Glutamatergic neuron (in vitro differentiated cells): ENCODE data around the gene SRXN1. TPM values are rescaled to one million over a fixed set of nuclear protein-coding genes. Genes with fewer than 3 reads are reported as not detected.

Experiments
- DNase-seq: peaks from one replicate; pipeline ENCODE4 v3.0.0; 2022
- H3K27ac Mint-ChIP-seq: one replicate; pipeline ENCODE4 v1.8.0; 2020; ENCODE audit warnings: mild to moderate bottlenecking, mixed read lengths, inconsistent platforms; ENCODE audit not compliant: unreplicated experiment
- H3K27me3 Mint-ChIP-seq: one replicate; pipeline ENCODE4 v1.8.0; 2020; ENCODE audit warnings: mild to moderate bottlenecking, moderate library complexity, mixed read lengths, inconsistent platforms; ENCODE audit not compliant: unreplicated experiment
- H3K36me3 Mint-ChIP-seq: one replicate; pipeline ENCODE4 v1.8.0; 2020; ENCODE audit warnings: mild to moderate bottlenecking, mixed read lengths, inconsistent platforms; ENCODE audit not compliant: unreplicated experiment
- H3K4me1 Mint-ChIP-seq: one replicate; pipeline ENCODE4 v1.8.0; 2020; ENCODE audit warnings: mild to moderate bottlenecking, low read depth, mixed read lengths, inconsistent platforms; ENCODE audit not compliant: unreplicated experiment
- H3K4me3 Mint-ChIP-seq: one replicate; pipeline ENCODE4 v1.8.0; 2020; ENCODE audit warnings: mild to moderate bottlenecking, mixed read lengths, inconsistent platforms; ENCODE audit not compliant: unreplicated experiment
- H3K9me3 Mint-ChIP-seq: one replicate; pipeline ENCODE4 v1.8.0; 2020; ENCODE audit warnings: mild to moderate bottlenecking, moderate library complexity, mixed read lengths, inconsistent platforms; ENCODE audit not compliant: unreplicated experiment
- total RNA-seq: library from RNA; stranded (reverse); fragmentation: NEBNext Ultra II Directional; extraction: Animal tissue kit (Norgen Biotek cat#: 25700); gene quantifications from one replicate; pipeline ENCODE4 v1.2.1, GENCODE V29; 2021; ENCODE audit not compliant: unreplicated experiment
- TF ChIP-seq, protein P1 (sequence below): fragments of 200-600 bp; sonication (generic); IDR thresholded peaks from one replicate; pipeline ENCODE4 v1.5.0; 2021; ENCODE audit not compliant: partially characterized antibody, unreplicated experiment

SRXN1 gene
- total RNA-seq, 1 donor from 2014 or later, result 6.3 TPM

DNA sequence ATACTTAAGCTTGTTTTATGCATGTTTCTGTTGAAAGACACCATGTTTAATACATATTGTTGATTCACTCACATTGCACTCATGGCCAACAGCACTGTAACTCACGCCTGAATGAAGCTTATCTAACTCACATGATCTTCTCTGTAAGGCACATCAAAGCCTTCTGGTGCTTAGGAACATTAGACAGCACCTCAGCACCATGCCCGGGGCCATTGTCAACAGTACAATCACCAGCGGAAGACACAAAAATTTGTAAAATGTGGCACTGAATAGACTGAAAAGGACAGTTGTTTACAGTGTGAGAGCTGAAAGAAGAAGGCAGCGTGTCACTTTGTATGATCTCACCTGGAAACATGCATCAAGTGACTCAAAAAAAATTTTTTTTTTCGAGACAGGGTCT, 34.0 kb downstream of the SRXN1 start:
- Mint-ChIP-seq H3K27ac (no peak overlapping the region), H3K9me3 (peaks cover 3% of the 10 kb centered on the region), H3K27me3 (peaks cover 2% of the 10 kb centered on the region), H3K4me1 (no peaks in the 10 kb centered on the region), H3K36me3 (peaks cover 17% of the 10 kb centered on the region), H3K4me3 (no peak overlapping the region)
- TF ChIP-seq, protein P1, sequence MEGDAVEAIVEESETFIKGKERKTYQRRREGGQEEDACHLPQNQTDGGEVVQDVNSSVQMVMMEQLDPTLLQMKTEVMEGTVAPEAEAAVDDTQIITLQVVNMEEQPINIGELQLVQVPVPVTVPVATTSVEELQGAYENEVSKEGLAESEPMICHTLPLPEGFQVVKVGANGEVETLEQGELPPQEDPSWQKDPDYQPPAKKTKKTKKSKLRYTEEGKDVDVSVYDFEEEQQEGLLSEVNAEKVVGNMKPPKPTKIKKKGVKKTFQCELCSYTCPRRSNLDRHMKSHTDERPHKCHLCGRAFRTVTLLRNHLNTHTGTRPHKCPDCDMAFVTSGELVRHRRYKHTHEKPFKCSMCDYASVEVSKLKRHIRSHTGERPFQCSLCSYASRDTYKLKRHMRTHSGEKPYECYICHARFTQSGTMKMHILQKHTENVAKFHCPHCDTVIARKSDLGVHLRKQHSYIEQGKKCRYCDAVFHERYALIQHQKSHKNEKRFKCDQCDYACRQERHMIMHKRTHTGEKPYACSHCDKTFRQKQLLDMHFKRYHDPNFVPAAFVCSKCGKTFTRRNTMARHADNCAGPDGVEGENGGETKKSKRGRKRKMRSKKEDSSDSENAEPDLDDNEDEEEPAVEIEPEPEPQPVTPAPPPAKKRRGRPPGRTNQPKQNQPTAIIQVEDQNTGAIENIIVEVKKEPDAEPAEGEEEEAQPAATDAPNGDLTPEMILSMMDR, result no peak
- DNase-seq, result no peak

DNA sequence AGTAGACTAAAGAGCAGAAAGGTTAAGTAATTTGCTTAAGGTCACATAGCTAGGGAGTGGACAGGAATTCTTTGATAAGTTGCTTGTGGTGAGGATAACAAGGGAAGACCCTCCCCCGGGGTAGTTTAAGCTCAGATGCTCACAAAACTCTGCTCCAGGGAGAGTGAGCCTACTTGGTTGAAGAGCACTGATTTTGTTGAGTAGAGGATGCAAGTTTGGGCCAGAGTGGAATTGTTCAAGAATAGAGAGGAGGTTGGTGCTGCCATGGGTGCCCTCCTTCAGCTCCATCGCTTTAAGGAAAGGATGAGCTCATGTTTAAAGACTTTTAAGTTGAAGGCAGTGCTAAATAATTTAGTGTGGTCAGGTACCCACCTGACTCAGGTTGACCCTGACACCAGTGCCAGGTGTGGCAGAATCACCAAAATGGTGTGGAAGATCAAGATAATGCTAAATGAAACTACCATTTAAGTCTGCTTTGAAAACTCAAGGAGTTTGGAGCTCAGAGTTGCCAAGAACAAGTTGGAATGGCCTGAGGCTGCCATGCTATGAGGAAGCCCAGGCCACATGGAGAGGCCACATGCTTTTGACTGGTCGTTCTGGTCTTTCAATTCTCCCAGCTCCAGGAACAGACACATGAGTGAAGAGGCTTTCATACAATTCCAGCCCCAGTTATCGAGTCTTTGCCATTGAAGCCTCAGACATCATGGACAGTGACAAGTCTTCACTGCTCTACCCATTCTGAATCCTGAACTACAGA, 34.9 kb downstream of the SRXN1 start:
- H3K36me3 Mint-ChIP-seq, result peaks cover 17% of the 10 kb centered on the region
- H3K4me1 Mint-ChIP-seq, result no peaks in the 10 kb centered on the region
- TF ChIP-seq, protein P1, result no peak
- no peak for DNase-seq
- H3K4me3 Mint-ChIP-seq, result peak overlapping the region; percentile 10
- no peak overlapping the region for H3K27ac Mint-ChIP-seq
- H3K27me3 Mint-ChIP-seq, result peaks cover 3% of the 10 kb centered on the region
- peaks cover 3% of the 10 kb centered on the region for H3K9me3 Mint-ChIP-seq

DNA sequence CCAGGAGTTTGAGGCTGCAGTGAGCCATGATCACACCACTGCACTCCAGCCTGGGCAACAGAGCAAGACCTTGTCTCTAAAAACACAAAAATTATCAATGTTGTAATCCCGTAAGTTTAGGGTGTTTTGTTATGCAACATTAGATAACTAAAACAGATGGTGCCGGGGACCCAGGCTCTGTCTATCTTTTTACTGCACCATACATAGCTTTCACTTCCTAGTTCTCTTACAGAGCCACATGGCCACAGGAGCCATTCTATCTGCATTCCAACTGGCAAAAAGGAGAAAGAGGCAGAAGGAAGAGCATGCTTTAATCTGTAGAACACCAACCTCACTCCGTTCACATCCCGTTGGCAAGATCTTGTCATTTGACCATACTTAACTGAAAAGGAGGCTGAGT, 37.5 kb downstream of the SRXN1 start:
- DNase-seq, result no peak
- TF ChIP-seq, protein P1, result no peak
- Mint-ChIP-seq H3K4me3 (no peak overlapping the region), H3K27me3 (peaks cover 11% of the 10 kb centered on the region), H3K36me3 (peaks cover 17% of the 10 kb centered on the region), H3K27ac (no peak overlapping the region), H3K4me1 (peaks cover 14% of the 10 kb centered on the region), H3K9me3 (peaks cover 3% of the 10 kb centered on the region)

DNA sequence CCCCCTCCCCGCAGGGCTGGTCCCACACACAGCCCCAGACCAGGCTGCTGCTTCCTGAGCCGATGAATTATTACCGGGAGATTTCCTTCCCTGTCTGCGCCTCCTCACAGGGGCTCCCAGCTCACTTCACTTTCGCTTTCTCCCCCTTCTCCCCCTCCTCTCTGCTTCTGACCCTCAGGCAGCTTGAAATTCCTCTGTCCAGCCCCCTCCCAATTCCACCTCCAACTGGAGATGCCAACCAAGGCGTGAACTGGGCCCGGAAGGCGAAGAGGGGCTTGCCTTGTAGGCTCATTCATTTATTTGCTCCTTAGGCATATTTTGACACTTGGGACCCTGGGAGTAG, 41.2 kb downstream of the SRXN1 start:
- DNase-seq, result no peak
- H3K9me3 Mint-ChIP-seq, result peaks cover 4% of the 10 kb centered on the region
- TF ChIP-seq, protein P1, result no peak
- peaks cover 15% of the 10 kb centered on the region for H3K27me3 Mint-ChIP-seq
- H3K4me1 Mint-ChIP-seq, result peaks cover 31% of the 10 kb centered on the region
- no peak overlapping the region for H3K27ac Mint-ChIP-seq
- H3K36me3 Mint-ChIP-seq, result no peaks in the 10 kb centered on the region
- H3K4me3 Mint-ChIP-seq, result peak overlapping the region; percentile 38

DNA sequence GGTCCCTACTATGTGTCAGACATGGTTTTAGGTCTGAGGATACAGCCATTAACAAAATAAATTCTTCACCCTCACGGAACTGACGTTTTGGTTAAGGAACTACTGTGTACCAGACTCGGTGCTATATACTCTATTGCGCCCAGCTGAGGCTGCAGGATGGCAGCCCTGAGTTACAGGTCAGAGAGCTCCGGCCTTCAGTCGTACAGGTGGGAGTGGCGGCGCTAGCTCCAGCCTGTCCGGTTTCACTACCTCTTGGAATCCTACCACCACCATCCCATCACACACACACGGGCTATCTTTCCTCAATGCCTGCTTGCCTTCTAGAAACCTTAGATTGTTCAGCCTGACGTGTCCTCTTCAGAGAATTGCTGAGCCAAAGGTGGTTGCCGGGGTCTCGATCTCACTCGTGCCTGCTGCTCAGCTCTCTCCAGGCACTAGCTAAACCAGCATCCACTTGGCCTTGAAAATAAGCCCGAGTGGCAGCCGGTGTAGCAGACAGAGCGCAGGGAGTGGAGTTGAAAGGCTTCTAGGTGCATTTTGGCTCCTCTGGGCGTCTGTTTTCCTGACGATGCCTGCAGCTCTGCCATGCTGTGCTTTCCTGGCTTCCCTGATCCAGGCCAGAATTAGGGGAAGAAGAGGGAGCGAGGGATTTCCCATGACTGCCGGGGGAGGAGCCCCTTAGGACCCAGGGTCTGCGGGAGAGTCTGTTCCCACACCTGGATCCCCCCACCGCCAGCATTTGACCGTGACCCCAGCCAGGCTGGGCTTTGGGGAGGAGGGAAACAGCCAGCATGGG, 41.8 kb downstream of the SRXN1 start:
- TF ChIP-seq, protein P1, result no peak
- H3K27ac Mint-ChIP-seq, result no peak overlapping the region
- H3K4me3 Mint-ChIP-seq, result peak overlapping the region; percentile 77
- peaks cover 16% of the 10 kb centered on the region for H3K27me3 Mint-ChIP-seq
- no peak for DNase-seq
- H3K36me3 Mint-ChIP-seq, result no peaks in the 10 kb centered on the region
- H3K9me3 Mint-ChIP-seq, result peaks cover 5% of the 10 kb centered on the region
- H3K4me1 Mint-ChIP-seq, result peaks cover 32% of the 10 kb centered on the region
